Ramos (cell line): Measurements from ENCODE around the gene CHST11.

Source experiments
- in situ Hi-C: fragments of 300-500 bp; cut with MboI; formaldehyde crosslinking; loops from one replicate; pipeline ENCODE4 v1.14.3; 2022; ENCODE audit warnings: low sequenced_read_pairs; ENCODE audit not compliant: unreplicated experiment

The CHST11 gene

DNA sequence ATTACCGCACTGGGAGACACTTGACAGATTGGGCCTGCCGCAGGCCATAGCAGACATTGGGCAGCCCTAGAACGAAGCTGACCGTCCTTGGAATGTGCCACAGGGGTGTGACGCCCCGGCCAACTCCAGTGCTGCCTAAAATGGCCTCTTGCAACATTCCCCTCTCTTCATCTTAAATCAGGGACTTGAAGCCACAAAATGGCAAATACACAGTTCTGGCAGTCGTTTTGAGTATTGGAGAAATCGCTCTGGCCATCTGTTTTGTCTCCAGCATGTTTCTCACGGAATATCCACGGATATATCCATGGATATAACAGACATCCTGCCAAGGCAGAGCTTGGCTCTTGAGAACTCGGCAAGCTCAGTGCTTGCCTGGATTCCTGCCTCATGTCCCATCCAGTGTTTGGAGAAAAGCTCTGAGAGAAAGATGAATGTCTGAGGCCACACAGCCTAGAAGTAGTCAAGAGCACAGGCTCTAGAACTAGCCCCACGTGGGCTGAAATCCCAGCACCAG is 158.4 kb downstream of the CHST11 start:
- in situ Hi-C loops, result no loop called here

DNA sequence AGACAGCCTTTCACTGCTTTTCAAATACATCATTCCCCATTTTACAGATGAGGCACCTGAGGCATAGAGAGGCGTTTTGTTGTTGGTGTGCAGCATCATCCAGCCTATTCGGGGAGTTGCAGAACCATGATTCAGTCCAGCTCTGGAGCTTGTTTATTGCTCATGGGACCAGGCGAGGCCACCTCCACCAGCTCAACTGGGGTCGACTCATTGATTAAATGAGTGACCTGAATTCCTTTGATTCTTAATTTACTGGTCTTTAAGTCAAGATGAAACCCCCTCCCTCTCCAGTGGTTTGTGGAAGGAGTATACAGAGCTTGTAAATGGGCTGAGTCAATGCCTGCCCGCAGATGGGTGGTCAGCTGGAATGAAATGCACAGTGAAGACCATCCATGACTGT is 161.9 kb downstream of the CHST11 start:
- in situ Hi-C loops, result no loop called here

DNA sequence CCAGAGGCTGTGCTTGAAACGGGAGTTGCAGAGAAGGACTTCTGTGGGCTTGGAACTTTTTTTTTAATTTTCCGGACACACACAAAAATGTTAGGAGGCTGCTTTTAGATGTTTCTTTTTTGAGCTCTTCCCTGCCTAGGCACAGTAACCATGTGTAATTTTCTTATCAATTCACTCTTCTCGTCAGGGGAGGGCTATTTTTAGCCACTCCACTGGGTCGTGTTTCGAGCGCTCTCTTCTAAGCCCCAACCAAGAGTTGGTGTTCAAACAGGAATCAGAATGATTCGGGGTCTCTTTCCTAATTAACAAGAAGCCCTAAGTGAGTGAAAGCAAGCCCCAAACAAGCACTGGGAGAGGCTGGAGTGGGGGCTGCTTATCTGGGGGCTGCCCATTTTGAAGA is 162.6 kb downstream of the CHST11 start:
- in situ Hi-C loops, result no loop called here

DNA sequence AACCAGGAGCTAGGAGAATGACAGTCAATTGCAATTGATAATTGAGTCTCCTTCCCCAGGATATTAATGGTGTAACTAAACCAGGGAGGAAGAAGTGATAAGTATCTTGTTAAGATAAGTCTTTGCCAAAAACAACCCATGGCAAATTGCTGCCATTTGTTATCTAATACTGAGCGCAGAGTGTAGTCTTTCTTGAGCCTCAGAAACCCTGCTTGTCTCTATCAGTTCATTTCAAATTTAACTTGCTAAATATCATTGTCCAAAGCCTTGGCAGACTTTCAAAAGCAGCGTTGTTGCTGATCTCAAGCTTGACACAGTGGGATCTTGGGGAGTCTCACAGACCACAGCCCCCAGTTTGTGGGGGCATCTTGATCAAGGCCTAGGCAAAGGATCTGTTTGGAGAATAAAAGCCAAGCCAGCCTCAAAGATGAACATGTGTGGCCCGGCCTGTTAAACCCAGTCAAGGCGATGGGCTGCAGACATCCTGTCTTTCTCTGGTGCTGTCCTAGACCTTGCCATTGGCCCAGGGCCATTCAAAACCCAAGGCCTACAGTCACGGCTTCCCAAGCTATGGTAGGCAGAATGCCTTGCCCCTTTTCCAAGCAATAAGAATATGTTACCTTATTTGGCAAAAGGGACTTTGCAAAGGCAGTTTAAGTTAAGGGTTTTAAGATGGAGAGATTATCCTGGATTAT is 164.2 kb downstream of the CHST11 start:
- in situ Hi-C loops, result no loop called here

DNA sequence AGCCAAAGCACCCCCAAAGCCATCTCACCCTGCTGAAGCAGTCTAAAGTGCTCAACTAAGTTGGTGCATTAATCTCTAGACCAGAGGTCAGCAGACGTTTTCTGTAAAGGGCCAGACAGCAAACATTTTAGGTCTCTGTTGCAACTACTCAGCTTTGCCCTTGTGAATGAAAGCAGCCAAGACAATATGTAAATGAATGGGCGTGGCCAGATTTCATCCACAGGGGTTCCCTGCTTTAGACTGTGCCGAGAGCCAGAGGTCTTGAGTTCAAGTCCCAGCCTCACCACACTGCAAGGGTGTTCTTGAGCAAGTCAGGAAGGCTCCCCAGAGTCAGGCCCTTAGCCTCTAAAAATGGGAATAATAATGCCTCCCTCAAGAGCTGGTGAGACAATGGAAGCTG is 166.2 kb downstream of the CHST11 start:
- in situ Hi-C loops, result no loop called here

DNA sequence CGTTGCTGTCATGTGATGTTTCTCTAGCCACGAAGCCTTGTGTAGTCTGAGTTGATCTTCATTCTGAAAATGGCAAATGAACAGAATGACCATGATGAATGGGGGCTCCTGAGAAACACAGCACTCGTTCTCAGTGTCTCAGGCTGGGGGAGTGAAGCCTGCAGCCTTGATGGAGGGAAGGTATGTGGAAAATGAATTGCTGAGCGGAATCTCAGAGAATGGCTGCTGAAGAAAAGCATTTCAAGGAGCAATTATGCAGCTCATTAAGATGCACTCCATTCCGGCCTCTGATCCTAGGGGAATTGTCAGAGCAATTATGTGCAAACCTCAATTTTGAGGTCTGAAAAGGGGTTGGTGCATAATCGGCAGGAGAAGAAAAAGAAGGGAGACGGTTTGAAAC is 167.1 kb downstream of the CHST11 start:
- in situ Hi-C loops, result no loop called here

DNA sequence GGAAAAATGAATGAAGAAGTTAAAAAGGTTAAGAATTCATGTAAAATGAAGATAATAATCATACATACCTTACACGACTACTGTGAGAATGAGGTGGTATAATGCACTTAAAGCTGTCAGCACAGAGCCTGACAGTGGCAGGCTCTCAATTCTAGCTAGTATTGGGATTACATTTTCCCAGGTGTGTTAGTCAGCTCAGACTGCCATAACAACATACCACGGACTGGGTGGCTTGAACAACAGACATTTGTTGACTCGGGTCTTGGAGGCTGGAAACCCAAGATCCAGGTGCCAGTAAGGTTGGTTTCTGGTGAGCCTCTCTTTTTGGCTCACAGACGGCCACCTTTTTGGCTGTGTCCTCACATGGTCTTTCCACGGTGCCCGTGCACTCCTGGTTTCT is 167.8 kb downstream of the CHST11 start:
- in situ Hi-C loops, result no loop called here

DNA sequence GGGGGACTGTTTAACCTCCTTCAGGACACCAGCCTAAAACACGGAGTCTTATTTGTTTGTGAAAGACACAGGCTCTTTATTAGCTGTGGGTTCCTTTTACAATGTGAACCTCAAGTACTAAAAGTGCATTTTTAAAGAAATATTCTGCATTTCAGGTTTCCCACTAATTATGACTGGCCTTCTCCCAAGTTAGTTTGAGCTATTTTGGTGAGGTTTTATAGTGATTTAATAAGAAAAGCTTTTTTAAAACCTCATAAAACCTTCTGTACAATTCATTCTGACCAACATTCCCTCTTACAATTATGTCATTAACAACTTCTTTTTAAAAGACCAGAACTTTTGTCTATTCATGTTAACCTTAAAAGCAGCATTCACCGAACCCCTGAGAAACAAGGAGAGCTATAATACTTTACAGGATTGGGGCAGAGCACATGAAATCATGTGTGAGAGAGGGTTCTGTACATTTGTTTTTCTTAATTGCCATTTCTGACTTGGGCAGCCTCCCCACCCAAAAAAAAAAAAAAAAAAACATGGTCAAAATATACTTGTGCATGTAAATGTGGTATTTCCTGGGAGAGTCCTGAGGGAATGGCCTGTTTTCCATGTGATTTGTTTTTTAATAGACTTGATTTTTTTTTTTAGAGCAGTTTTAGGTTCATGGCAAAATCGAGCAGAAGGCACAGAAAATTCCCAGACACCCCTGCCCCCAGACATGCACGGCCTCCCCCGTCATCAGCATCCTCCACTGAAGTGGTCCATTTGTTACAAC is 169.5 kb downstream of the CHST11 start:
- in situ Hi-C loops, result no loop called here

DNA sequence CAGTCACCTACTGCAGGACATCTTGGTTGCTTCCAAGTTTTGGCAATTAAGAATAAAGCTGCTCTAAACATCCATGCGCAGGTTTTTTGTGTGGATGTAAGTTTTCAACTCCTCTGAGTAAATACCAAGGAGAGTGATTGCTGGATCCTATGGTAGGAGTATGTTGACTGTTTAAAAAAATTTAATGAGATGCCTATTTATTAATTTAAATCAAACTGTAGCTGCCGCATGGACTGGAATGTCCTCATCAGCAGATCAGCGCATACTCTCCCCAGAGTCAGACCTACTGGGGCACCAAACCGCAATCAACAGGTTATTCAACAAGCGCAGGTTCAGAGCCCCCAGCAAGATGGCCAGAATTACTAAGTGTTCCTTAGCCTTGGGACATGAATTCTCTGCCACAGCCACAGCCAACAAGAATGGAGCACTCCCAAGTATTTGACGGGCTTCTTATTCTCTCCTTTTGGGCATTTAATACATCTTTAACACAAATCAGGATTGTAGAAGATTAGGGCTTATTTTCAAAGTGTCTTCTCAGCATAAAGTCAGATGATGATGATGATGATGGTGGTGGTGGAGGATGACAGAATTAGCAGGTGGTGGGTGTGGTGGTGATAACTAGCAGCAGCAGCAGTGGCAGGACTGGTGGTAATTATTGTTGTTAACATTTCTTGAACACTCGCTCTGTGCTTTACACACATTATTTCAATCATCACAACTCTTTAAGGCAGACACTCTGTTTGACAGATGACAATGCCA is 170.7 kb downstream of the CHST11 start:
- in situ Hi-C loops, result no loop called here

DNA sequence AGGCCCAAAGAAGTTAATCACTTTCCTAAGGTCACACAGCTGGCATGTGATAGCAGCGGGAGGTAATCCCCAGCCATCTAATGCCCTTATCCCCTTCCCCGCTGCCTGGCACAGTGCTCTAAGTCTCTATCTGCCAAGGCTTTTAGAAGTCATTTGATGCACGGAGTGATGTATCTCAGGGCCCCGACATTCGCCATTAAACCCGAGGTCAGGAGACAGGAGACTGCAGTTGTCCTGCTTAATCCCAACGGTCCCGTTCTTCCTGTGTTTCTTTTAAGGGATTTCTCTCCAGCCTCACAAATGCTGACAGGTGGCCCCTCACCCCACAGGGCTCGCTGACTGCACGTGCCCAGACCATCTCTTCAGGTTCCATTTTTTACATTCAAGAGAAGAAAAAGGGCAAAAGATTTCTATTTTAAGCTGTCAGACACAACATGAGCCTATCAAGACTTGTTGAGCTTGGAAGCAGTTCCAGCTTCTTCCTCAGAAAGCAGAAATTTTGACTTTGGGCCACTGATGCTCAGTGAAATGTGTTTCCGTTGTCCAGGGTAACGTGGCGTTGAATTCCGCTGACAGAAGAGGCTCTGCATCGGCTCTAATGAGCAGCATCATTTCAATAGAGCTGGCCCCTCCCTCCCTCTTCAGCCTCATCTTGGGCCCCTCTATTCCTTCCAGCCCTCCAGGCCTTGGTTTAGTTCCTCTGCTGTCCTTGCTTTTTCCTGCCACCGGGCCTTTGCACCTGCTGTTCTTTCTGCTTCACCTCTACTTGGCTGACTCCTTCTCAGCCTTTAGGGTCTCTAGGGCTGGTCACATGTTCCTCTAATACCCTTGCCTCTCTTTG is 171.5 kb downstream of the CHST11 start:
- in situ Hi-C loops, result no loop called here

DNA sequence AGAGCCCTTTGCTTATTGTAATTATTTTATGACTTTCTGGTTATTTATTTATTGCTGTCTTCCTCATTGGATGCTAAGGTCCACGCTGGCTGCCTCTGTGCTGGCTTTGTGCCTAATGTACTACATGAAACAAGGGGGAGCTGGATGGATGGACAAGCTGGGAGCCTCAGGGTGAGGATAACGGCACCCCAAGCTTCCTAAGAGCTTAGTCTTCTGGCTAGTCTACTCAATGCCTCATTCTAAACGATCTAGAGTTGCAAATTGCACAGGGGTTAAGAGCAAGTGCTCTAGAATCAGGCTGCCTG is 172.0 kb downstream of the CHST11 start:
- in situ Hi-C loops, result no loop called here

DNA sequence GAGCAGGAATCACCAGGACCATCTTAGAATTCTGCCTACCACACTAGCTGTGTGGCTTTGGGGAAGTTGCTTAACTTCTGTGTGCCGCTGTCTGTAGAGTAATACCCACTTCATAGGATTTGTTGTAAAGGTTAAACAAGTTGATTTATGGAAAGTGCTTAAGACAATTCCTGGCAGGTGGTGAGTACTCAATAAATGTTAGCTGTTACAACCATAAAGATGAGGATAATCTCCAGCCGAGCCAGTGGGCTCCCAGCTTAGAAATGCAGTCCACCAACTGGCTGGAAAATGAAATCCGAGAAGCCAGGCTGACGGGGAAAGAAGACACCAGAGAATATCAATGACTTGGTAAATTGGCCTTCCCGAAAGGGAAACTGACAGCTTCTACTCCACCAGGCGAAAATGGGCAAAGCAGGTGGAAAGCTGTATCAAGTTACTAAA is 173.5 kb downstream of the CHST11 start:
- in situ Hi-C loops, result no loop called here

DNA sequence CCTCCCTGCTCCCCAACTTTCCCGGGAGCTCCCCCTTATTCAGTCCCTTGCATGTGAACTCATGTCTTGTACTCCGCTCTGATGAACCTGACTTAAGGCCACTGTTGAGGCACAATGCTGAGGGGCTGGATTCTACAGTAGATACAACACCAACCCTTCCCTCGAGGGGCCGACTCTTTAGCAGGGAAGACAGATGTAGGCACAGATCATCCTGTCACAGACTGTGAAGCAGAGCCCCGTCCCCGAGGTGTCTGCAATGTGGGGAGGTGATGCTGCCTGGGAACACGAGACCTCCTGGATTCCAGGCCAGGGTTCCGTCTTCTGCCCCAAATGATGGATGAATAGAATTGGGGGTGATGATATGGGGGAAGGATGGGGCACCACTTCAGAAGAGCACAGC is 175.1 kb downstream of the CHST11 start:
- in situ Hi-C loops, result no loop called here

DNA sequence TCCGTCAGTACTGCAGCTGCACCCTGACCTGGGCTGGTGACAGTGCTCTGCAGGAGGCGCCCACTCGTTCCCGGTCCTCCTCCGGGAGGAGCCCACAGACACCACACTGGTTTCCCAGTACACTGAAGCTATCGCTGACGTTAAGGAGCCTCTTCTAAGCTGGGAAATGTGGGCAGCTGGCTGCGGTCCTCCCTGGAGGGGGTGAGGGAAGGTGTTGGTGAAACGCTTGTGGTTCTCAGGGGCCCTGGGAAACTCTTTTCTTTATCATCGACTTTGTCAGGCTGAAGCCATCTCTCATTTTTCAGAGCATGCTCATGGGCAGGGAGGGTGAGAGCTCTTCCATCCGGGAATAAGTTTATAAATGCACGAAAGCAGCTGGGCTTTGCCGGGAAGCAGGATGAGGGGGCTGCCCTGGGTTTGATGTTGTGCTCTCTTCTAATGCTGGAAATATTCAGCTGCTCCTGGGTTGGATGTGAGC is 176.0 kb downstream of the CHST11 start:
- in situ Hi-C loops, result no loop called here

DNA sequence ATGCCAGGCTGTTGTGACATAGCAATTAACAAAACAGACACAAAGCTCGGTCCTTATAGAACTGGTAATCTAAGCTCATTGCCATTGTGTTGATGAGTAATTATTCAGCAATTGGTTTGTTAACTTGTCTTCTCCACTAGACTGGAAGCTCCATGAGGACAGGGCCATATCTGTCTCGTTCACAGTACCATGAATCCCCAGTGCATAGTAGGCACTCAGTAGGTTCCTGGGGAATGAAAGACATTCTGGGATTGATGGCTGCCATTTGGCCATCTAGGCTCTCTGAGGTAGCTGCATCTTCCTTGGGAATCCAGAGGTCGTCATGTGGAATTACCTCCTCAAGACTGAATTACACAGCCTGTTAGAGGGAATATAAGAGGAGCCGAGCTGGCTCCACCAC is 177.3 kb downstream of the CHST11 start:
- in situ Hi-C loops, result no loop called here

DNA sequence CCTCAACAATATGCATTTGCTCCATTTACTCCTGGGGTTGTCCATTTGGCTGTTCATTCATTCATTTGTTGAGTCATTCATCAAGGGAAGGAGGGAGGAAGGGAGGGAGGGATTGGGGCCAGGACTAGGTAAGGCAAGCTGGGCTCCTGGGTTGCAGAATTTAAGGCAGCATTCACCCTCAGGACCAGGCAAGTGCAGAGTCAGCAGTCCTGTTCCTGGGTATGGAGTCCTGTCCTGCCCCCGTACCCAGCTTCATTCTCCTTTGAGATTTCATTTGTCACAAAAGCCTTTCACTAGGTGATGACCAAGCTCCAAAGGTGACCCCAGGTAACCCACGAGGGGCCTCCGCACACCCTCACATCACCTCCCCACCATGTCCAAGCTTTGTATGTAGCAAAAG is 178.1 kb downstream of the CHST11 start:
- in situ Hi-C loops, result no loop called here

DNA sequence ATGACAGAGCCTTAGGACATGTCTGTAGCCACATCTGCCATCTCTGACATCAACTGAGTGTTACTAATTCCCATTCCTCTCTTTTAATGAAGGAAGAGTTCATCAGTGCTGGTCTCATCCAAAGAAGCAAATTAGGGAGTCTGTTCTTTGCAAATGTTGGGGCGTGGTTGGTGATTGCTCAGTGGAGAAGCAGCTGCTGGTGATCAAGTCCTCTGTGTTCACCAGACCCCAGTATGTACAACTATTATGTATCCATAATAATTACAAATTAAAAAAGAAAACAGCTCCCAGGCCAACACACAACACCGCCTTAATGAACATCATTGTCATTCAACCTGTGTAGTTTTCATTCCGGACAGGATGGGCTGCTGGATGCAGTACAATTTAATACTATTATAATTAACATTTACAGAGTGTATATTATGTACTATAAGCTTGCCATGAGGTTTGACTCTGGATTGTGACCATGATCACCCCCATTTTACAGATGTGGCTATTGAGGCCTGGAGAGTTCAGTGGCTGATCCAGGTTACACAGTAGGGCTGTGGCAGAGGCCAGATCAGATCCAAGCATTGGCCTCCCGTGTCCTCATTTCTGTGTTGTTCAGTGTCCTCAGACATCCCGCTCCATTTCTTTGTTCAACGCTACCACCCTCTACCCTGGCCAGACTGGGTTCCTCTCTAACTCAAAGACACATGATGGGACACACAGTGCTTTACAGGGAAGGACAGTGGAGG is 179.0 kb downstream of the CHST11 start:
- in situ Hi-C loops, result no loop called here

DNA sequence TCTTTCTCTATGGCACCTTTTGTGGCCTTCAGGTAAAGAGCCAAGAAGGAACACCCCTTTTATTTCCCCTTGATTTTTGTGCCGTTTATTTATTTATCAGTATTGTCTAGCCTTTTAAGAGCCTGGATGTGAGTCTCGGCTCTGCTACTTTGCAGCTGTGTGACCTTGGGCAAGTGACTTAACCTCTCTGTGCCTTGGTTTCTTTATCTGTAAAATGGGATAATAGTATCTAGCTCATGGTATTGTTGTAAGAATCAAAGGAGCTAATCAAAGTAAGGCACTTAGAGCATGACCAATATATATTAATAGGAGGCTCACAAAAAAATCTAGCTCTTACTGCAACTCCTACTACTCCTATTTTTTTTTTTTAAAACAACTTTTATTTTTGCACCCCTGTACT is 179.7 kb downstream of the CHST11 start:
- in situ Hi-C loops, result no loop called here

DNA sequence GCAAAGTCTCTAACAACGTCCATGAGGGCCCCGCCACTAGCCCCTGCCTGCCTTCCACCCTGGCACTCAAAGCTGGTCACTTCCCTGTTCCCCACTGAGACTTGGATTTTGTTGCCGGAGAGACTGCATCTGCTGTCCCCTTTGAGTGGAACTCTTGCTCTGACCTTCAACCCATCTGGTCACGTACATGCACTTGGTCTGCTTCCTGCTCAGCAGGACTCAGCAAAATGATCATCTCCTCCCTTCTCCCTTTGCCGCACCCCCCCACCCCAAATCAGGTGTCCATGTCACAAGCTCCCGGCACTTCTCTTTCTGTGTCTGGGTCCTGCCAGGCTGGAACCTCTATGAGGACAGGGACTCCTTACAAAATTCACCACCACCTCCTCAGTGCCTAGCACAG is 180.9 kb downstream of the CHST11 start:
- in situ Hi-C loops, result no loop called here
